SK-N-SH treated with all-trans-retinoic acid at 6 μM for 48 hours (cell line): ENCODE measurements around the gene SLC39A2.
"Not testable (repeated sequence)": the region's sequence is repeated elsewhere in the genome, so short reads cannot be mapped to it uniquely, and the experiment has no call there.

Source experiments
- ATAC-seq: fragments of 200-7000 bp; cut with Tn5 transposase; 3 replicates; pipeline ENCODE4 v1.9.1; 2020; ENCODE audit warnings: mild to moderate bottlenecking, moderate library complexity
- ARNTL ChIP-seq: fragments of 450-650 bp; formaldehyde crosslinking; IDR thresholded peaks from 2 replicates; pipeline ENCODE4 v1.5.0; 2020; ENCODE audit warnings: low read depth, mild to moderate bottlenecking, moderate library complexity, borderline replicate concordance
- BACH2 ChIP-seq: fragments of 250-450 bp; sonication (Bioruptor Pico); IDR thresholded peaks from 2 replicates; pipeline ENCODE4 v1.9.0; 2021; ENCODE audit warnings: mild to moderate bottlenecking, borderline replicate concordance
- CREB5 ChIP-seq: fragments of 250-450 bp; sonication (Bioruptor Pico); IDR thresholded peaks from 2 replicates; pipeline ENCODE4 v1.5.1; 2020; ENCODE audit warnings: low read depth, mild to moderate bottlenecking, moderate library complexity
- CSDC2 ChIP-seq: fragments of 250-450 bp; sonication (Bioruptor Pico); IDR thresholded peaks from 2 replicates; pipeline ENCODE4 v1.5.0; 2020; ENCODE audit warnings: mild to moderate bottlenecking, moderate library complexity
- CSRNP3 ChIP-seq: fragments of 250-450 bp; sonication (Bioruptor Pico); IDR thresholded peaks from 2 replicates; pipeline ENCODE4 v1.5.1; 2021; ENCODE audit warnings: mild to moderate bottlenecking, moderate library complexity
- ESRRG ChIP-seq: fragments of 250-450 bp; sonication (Bioruptor Pico); IDR thresholded peaks from 2 replicates; pipeline ENCODE4 v1.6.1; 2021; ENCODE audit warnings: mild to moderate bottlenecking
- GLIS3 ChIP-seq: fragments of 250-450 bp; sonication (Bioruptor Pico); IDR thresholded peaks from 2 replicates; pipeline ENCODE4 v1.5.0; 2020; ENCODE audit warnings: mild to moderate bottlenecking, moderate library complexity
- ISL1 ChIP-seq: fragments of 250-450 bp; sonication (Bioruptor Pico); IDR thresholded peaks from 2 replicates; pipeline ENCODE4 v2.1.2; 2022; ENCODE audit warnings: mild to moderate bottlenecking, moderate library complexity
- OSR1 ChIP-seq: fragments of 250-450 bp; sonication (Bioruptor Pico); IDR thresholded peaks from 2 replicates; pipeline ENCODE4 v1.8.0; 2022; ENCODE audit warnings: moderate library complexity, mild to moderate bottlenecking, inconsistent platforms
- PATZ1 ChIP-seq: fragments of 250-450 bp; sonication (Bioruptor Pico); IDR thresholded peaks from 2 replicates; pipeline ENCODE4 v1.8.0; 2020; ENCODE audit warnings: mild to moderate bottlenecking, moderate library complexity, borderline replicate concordance
- SNAI2 ChIP-seq: fragments of 250-450 bp; sonication (Bioruptor Pico); IDR thresholded peaks from 2 replicates; pipeline ENCODE4 v1.5.0; 2020; ENCODE audit warnings: mild to moderate bottlenecking, moderate library complexity
- TCF4 ChIP-seq: fragments of 250-450 bp; sonication (Bioruptor Pico); IDR thresholded peaks from 2 replicates; pipeline ENCODE4 v1.8.0; 2021; ENCODE audit warnings: mild to moderate bottlenecking, moderate library complexity, borderline replicate concordance
- TOX ChIP-seq: fragments of 250-450 bp; sonication (Bioruptor Pico); IDR thresholded peaks from 2 replicates; pipeline ENCODE4 v1.8.0; 2021; ENCODE audit warnings: mild to moderate bottlenecking, moderate library complexity, borderline replicate concordance
- TSHZ2 ChIP-seq: fragments of 250-450 bp; sonication (Bioruptor Pico); IDR thresholded peaks from 2 replicates; pipeline ENCODE4 v1.5.0; 2020; ENCODE audit warnings: mild to moderate bottlenecking, moderate library complexity
- ZC3H10 ChIP-seq: fragments of 250-450 bp; sonication (Bioruptor Pico); IDR thresholded peaks from 2 replicates; pipeline ENCODE4 v1.5.1; 2021; ENCODE audit warnings: mild to moderate bottlenecking, moderate library complexity
- ZNF565 ChIP-seq: fragments of 450-650 bp; formaldehyde crosslinking; conservative IDR thresholded peaks from 2 replicates; pipeline ENCODE4 v1.5.0; 2020; ENCODE audit warnings: low read depth, mild to moderate bottlenecking, moderate library complexity
- ZNF70 ChIP-seq: fragments of 450-650 bp; formaldehyde crosslinking; IDR thresholded peaks from 2 replicates; pipeline ENCODE4 v1.5.0; 2020; ENCODE audit warnings: mild to moderate bottlenecking, moderate library complexity
- ZNF8 ChIP-seq: fragments of 450-650 bp; formaldehyde crosslinking; IDR thresholded peaks from 2 replicates; pipeline ENCODE4 v1.5.0; 2020; ENCODE audit warnings: mild to moderate bottlenecking, moderate library complexity

The SLC39A2 gene

GRCh38 chr14:20998674-20999366 lies at the start of gene SLC39A2:
SLC39A2 (plus strand) TSS chr14:20999293; CDS start chr14:20999447, 154 bp downstream.
- peak; percentile 69 for ATAC-seq
- TF ChIP-seq OSR1 (CRISPR knock-in tag) (no peak), TOX (CRISPR knock-in tag) (no peak), BACH2 (CRISPR knock-in tag) (no peak), SNAI2 (no peak), ISL1 (CRISPR knock-in tag) (no peak), TCF4 (no peak), CSRNP3 (CRISPR knock-in tag) (no peak), ZNF8 (CRISPR knock-in tag) (no peak), ARNTL (CRISPR knock-in tag) (no peak), CSDC2 (CRISPR knock-in tag) (no peak), GLIS3 (CRISPR knock-in tag) (no peak), PATZ1 (CRISPR knock-in tag) (no peak), ZNF70 (CRISPR knock-in tag) (no peak), TSHZ2 (CRISPR knock-in tag) (no peak), ESRRG (no peak), ZNF565 (no peak), ZC3H10 (CRISPR knock-in tag) (no peak), CREB5 (no peak)

- not testable (repeated sequence) for ATAC-seq
Measured at GRCh38 chr14:20954736-20955537, 44.2 kb upstream of the SLC39A2 start, which contains the start of gene RNASE2. RNASE2 (plus strand) TSS chr14:20955487; CDS start chr14:20955772, 285 bp downstream.

GRCh38 chr14:20955538-20955873 lies 43.6 kb upstream of the SLC39A2 start:
- ATAC-seq, result not testable (repeated sequence)

- TF ChIP-seq GLIS3 (CRISPR knock-in tag) (no peak), ZC3H10 (CRISPR knock-in tag) (no peak), PATZ1 (CRISPR knock-in tag) (no peak), TSHZ2 (CRISPR knock-in tag) (no peak), CSDC2 (CRISPR knock-in tag) (no peak)
- ATAC-seq, result no peak
Measured at GRCh38 chr14:20956376-20956976, 42.6 kb upstream of the SLC39A2 start.

- ATAC-seq, result not testable (repeated sequence)
Measured at GRCh38 chr14:20958946-20959345, 40.1 kb upstream of the SLC39A2 start.
